NCI-H2081 (cell line): ENCODE results near the gene SOWAHA.
"Not testable (repeated sequence)": the region's sequence is repeated elsewhere in the genome, so short reads cannot be mapped to it uniquely, and the experiment has no call there.

Source experiments
- DNase-seq, 2 experiments: peaks; one replicate each; lab custom pipeline; 2025; lab: John Stamatoyannopoulos, UW

Gene SOWAHA

DNA sequence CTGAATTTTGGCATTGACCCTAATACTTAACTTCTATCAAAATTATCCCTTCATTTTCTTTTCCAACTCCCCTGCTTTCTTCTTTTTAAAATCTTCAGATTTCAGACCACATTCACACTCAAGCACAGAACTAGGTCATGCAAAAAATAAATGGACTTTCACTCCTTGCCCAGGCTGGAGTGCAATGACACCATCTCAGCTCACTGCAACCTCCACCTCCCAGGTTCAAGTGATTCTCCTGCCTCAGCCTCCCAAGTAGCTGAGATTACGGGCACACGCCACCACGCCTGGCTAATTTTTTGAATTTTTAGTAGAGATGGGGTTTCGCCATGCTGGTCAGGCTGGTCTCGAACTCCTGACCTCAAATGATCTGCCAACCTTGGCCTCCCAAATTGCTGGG is 41.9 kb downstream of the SOWAHA start:
- not testable (repeated sequence) for DNase-seq

DNA sequence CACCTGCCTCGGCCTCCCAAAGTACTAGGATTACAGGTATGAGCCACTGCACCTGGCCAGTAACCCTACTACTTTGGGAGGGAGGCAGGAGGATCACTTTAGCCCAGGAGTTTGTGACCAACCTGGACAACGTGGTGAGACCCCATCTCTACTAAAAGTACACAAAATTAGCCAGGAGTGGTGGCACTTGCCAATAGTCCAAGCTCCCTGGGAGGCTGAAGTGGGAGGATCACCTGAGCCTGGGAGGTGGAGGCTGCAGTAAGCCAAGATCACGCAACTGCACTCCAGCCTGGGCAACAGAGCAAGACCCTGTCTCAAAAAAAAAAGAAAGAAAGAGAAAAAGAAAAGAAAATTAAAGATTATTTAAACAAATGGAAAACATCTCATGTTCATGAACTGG is 42.9 kb downstream of the SOWAHA start:
- DNase-seq, result no peak

- no peak for DNase-seq
Observed at GRCh38 chr5:132859889-132860437, 46.9 kb downstream of the SOWAHA start.

- DNase-seq, result no peak
Observed at GRCh38 chr5:132860742-132861141, 47.6 kb downstream of the SOWAHA start.

DNA sequence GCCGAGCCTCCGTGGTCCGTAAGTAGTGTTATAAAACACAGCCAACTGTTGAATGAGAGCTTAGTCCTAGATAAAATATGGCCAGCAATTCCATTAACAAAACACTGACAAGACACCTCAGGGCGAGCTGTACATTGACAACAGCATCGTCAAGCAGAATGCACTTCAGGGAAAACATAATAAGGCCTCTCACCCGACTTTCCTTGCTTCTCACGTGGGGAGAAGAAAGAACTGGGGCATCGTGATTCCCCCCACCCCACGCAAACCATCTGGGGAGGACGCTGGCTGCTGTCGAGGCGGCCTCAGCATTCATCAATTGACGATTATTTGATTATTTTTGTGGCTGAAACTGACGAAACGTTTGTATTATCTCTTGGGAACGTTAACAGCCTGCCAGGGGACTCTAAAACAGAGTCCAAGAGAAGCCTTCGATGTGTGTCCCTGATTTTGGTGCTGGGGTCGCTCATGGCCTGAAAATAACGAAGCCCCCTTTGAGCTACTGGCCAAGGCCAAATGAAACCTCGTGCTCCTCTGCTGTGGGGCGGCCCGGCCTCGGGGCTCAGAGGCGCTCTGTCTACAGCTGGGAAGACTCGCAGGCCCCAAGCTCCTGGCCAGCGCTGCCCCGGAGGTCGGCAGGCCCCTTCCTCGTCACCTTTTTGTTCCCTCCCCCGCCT is 52.7 kb downstream of the SOWAHA start:
- DNase-seq, result no peak
